HepG2 (cell line): ENCODE data around the gene DAPK1. TPM values are rescaled to one million over a fixed set of nuclear protein-coding genes. Genes with fewer than 3 reads are reported as not detected.

Source experiments
- ATRX ChIP-seq: sonication (generic); formaldehyde crosslinking; IDR thresholded peaks from 2 replicates; pipeline ENCODE4 v1.4.0; 2020; ENCODE audit warnings: missing genetic modification reagents, borderline replicate concordance
- FOXP1 ChIP-seq, 2 experiments: fragments of 450-650 bp in 1 of 2; IDR thresholded peaks; 2 replicates each; pipeline ENCODE4 v1.6.1; 2017 to 2018; ENCODE audit warnings: antibody characterized with exemption in 1 of 2
- HMGXB3 ChIP-seq: sonication (generic); formaldehyde crosslinking; IDR thresholded peaks from 2 replicates; pipeline ENCODE4 v1.4.0; 2020; ENCODE audit warnings: missing genetic modification reagents, borderline replicate concordance
- SMAD3 ChIP-seq: sonication (generic); formaldehyde crosslinking; IDR thresholded peaks from 2 replicates; pipeline ENCODE4 v1.4.0; 2020; ENCODE audit warnings: missing genetic modification reagents
- ZEB1 ChIP-seq: IDR thresholded peaks from 2 replicates; pipeline ENCODE4 v1.6.1; 2012; ENCODE audit warnings: mild to moderate bottlenecking, low read depth, inconsistent platforms; ENCODE audit not compliant: insufficient replicate concordance
- ZFP36L1 ChIP-seq: sonication (generic); formaldehyde crosslinking; IDR thresholded peaks from 2 replicates; pipeline ENCODE4 v1.8.0; 2022; ENCODE audit warnings: mild to moderate bottlenecking, missing genetic modification reagents, moderate library complexity
- ZNF180 ChIP-seq: sonication (generic); formaldehyde crosslinking; IDR thresholded peaks from 2 replicates; pipeline ENCODE4 v1.4.0; 2020; ENCODE audit warnings: low read depth, missing genetic modification reagents, borderline replicate concordance
- ZNF318 ChIP-seq: sonication (generic); formaldehyde crosslinking; IDR thresholded peaks from 2 replicates; pipeline ENCODE4 v1.4.0; 2020; ENCODE audit warnings: mild to moderate bottlenecking, missing genetic modification reagents
- ZNF572 ChIP-seq: sonication (generic); formaldehyde crosslinking; IDR thresholded peaks from 2 replicates; pipeline ENCODE4 v1.5.1; 2020; ENCODE audit warnings: mild to moderate bottlenecking, missing genetic modification reagents
- ZNF776 ChIP-seq: sonication (generic); formaldehyde crosslinking; IDR thresholded peaks from 2 replicates; pipeline ENCODE4 v1.4.0; 2020; ENCODE audit warnings: mild to moderate bottlenecking, missing genetic modification reagents
- polyA plus RNA-seq, 8 experiments: library from polyadenylated mRNA; depleted of rRNA in 3 of 8; stranded (reverse) in 7 of 8; unstranded in 1 of 8; fragments of >200 nt; fragmentation: Illumina TruSeq in 4 of 8; extraction: Trizol in 4 of 8; gene quantifications; 2 replicates each; pipeline versions ENCODE4 v1.2.1 to v1.2.3, GENCODE V29; 2011 to 2016; ENCODE audit warnings: low read depth in 4 of 8, missing spikeins in 1 of 8, mixed read lengths in 1 of 8; ENCODE audit not compliant: insufficient read depth in 1 of 8
- total RNA-seq, 5 experiments: library from RNA; depleted of rRNA; stranded (reverse); fragments of >200 nt; fragmentation: Illumina TruSeq; extraction: Trizol; gene quantifications; 2 replicates each; pipeline ENCODE4 v1.2.3, GENCODE V29; 2016; ENCODE audit warnings: low read depth in 1 of 5
- TF ChIP-seq, protein P1 (sequence below): sonication (generic); formaldehyde crosslinking; IDR thresholded peaks from 2 replicates; pipeline ENCODE4 v1.8.1; 2023; ENCODE audit warnings: mild to moderate bottlenecking, missing genetic modification reagents, borderline replicate concordance

DAPK1 gene
- total and polyA plus RNA-seq, 2 of the 13 experiments (the other 11 are each of a cell fraction or from before 2014, with no cell fraction given) = 35.7 to 35.9 TPM

GRCh38 chr9:87505869-87506678, 8.4 kb downstream of the DAPK1 start (continued):
- TF ChIP-seq ZNF318 (CRISPR knock-in tag) (no peak), HMGXB3 (CRISPR knock-in tag) (no peak), ATRX (CRISPR knock-in tag) (no peak), ZNF776 (CRISPR knock-in tag) (no peak), ZNF180 (no peak), ZNF572 (CRISPR knock-in tag) (no peak), FOXP1 (IDR thresholded peaks at IDR 0.05) (no peak), FOXP1 (CRISPR knock-in tag; IDR thresholded peaks at IDR 0.05) (peak; percentile 79), SMAD3 (peak; percentile 65; the same call in 1 of the 2 replicates), ZEB1 (peak; percentile 69), ZFP36L1 (CRISPR knock-in tag) (no peak)
- TF ChIP-seq, protein P1, sequence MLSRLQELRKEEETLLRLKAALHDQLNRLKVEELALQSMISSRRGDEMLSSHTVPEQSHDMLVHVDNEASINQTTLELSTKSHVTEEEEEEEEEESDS = no peak
